ENCODE measurements around the gene PAX8.

Gene PAX8

GRCh38 chr2:113281910-113282746 is 3.4 kb upstream of the PAX8 start:
- ATAC-seq = no peak
- TF ChIP-seq, protein P1, sequence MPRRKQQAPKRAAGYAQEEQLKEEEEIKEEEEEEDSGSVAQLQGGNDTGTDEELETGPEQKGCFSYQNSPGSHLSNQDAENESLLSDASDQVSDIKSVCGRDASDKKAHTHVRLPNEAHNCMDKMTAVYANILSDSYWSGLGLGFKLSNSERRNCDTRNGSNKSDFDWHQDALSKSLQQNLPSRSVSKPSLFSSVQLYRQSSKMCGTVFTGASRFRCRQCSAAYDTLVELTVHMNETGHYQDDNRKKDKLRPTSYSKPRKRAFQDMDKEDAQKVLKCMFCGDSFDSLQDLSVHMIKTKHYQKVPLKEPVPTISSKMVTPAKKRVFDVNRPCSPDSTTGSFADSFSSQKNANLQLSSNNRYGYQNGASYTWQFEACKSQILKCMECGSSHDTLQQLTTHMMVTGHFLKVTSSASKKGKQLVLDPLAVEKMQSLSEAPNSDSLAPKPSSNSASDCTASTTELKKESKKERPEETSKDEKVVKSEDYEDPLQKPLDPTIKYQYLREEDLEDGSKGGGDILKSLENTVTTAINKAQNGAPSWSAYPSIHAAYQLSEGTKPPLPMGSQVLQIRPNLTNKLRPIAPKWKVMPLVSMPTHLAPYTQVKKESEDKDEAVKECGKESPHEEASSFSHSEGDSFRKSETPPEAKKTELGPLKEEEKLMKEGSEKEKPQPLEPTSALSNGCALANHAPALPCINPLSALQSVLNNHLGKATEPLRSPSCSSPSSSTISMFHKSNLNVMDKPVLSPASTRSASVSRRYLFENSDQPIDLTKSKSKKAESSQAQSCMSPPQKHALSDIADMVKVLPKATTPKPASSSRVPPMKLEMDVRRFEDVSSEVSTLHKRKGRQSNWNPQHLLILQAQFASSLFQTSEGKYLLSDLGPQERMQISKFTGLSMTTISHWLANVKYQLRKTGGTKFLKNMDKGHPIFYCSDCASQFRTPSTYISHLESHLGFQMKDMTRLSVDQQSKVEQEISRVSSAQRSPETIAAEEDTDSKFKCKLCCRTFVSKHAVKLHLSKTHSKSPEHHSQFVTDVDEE (CRISPR knock-in tag; IDR thresholded peaks at IDR 0.05) = no peak
- TF ChIP-seq PATZ1 (CRISPR knock-in tag; IDR thresholded peaks at IDR 0.05; ENCODE audit: borderline replicate concordance) = no peak
- no peak for TF ChIP-seq ZNF565 (CRISPR knock-in tag; conservative IDR thresholded peaks at IDR 0.05; ENCODE audit: low read depth)
- no peak for TF ChIP-seq CSDC2 (CRISPR knock-in tag; IDR thresholded peaks at IDR 0.05)

DNA sequence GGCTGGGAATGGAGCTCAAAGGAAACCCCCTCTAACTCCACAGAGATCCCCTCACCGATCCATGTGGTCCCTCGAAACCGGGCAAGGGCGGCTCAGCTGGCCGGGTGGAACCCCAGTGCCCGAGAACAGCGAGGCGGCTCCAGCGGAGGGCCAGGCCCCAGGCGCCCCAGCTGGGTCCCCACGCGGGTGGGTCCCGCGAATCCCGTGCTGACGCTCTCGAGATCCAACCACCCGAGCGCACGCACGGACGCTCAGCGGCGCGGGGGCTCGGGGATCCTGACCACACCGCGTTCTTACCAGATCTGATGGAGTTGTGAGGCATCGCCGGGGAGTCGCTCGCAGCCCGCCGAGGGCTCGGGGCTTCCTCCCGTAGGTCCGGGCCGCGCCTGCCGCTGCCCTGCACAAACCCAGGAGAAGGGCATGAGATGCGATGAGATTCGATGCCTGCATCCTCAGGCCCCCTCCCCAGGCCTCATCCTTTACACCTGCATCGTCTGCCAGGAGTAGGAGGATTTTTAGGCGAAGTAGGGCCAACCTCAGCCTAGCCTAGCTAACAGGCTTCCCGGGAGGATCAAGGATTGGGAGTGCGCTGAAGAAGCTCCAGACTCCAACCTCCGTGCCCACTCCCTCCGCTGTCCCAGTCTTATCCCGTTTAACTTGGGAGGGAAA is 514 bp downstream of the PAX8 start:
- ATAC-seq = no peak

DNA sequence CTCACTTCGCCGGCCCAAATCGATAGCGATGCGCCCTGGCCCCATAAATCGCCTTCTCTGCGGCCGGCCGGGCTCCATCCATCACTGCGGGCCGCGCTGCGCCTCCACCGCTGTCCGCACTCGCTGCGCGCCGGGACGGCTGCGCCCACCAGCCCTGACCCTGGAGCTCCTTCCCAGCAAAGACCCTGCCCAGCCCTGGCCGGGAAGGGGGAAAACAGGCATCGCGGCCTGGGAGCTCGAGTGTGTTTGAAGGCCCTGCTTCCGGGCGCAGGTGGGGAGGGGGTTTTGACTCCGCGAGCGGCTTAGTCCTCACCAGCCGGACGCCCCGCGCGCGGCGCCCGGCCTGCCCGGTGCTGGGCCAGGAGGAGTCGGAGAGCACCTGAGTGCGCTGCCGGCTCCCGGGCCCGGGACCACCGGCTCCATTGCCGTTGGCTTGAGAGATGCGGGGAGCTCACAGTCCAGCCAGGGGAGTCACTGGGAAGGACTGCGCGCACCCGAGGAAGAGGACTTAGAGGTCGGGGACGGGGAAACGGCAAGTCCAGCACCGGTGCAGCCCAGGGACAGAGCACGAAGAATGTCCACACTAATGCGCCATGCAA is 1.1 kb downstream of the PAX8 start:
- ATAC-seq = no peak; the same call in 2 of the 3 replicates
- TF ChIP-seq CSDC2 (CRISPR knock-in tag; IDR thresholded peaks at IDR 0.05) = no peak

More for the DNA sequence above, 514 bp downstream of the PAX8 start:
- TF ChIP-seq BACH2 (CRISPR knock-in tag; IDR thresholded peaks at IDR 0.05; ENCODE audit: borderline replicate concordance) = no peak

DNA sequence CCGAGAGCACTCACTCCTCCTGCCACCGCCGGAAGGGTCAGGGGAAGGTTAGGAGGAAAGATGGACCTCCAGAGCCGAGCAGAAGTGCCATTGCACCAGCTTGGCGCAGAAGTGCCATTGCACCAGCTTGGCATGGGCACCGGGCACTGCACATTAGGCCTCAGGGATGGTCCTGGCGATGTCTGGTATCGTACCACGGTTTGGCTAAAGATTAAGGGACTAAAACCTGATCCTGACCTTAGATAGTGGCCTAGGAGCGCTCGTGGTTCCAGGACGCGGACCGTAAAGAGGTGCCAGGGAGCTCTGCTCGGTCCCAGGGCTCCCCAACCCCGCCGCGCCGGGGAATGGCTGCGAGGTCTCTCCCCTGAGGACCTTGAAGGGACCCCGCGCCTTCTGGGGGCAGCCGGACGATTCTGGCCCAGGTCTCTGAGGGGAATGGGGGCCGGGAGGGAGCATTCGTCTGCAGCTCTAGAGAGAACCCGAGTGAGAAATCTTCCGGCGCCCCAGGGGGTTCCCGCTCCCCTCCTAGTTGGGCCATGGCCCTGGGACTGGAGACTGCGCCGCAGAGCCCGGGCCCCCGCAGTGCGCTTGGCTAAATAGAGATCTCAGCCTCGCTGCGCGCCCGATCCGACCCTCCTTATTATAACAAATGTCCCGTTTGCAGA is 1.8 kb downstream of the PAX8 start:
- no peak for TF ChIP-seq TCF4 (CRISPR knock-in tag; IDR thresholded peaks at IDR 0.05; ENCODE audit: borderline replicate concordance)
- TF ChIP-seq OSR1 (CRISPR knock-in tag; IDR thresholded peaks at IDR 0.05) = no peak
- ATAC-seq = no peak

DNA sequence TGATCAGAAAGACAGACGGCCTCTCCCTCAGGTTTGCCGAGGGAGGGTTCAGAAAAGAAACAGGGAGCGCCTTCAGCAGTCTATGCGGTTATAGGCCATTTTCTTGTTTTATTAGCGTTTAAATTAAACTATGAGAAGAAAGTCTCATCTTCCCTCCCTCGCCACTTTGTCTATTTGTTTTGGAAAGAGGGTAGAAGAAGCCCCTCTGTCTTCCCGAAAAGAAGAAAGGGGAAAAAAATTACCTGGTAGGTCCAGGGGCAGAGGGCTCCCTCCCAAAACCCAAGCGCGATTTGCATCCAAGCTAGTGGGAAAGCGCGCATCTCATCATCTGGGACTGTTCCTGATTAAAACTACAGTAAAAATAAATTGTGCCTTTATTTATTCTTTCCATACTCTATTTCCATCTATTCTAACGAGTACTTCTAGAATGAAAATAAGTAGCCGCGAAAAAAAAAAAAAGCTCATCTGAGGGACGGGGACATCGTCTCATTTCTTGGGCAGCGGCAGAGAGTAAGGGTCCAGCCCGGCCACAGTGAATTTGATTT is 2.4 kb downstream of the PAX8 start:
- no peak for ATAC-seq
- no peak for TF ChIP-seq PPARA (CRISPR knock-in tag; IDR thresholded peaks at IDR 0.05; ENCODE audit: borderline replicate concordance)
- TF ChIP-seq GLIS3 (CRISPR knock-in tag; IDR thresholded peaks at IDR 0.05) = no peak
- no peak for TF ChIP-seq TOX (CRISPR knock-in tag; IDR thresholded peaks at IDR 0.05; ENCODE audit: borderline replicate concordance)
- TF ChIP-seq RARB (CRISPR knock-in tag; IDR thresholded peaks at IDR 0.05) = no peak
- no peak for TF ChIP-seq ZFP3 (CRISPR knock-in tag; IDR thresholded peaks at IDR 0.05)
- TF ChIP-seq ZNF70 (CRISPR knock-in tag; IDR thresholded peaks at IDR 0.05) = no peak
- TF ChIP-seq, protein P1 (CRISPR knock-in tag; IDR thresholded peaks at IDR 0.05) = no peak
- no peak for TF ChIP-seq ZC3H10 (CRISPR knock-in tag; IDR thresholded peaks at IDR 0.05)
- no peak for TF ChIP-seq ARNTL (CRISPR knock-in tag; IDR thresholded peaks at IDR 0.05; ENCODE audit: borderline replicate concordance, low read depth)
- TF ChIP-seq, protein P2, sequence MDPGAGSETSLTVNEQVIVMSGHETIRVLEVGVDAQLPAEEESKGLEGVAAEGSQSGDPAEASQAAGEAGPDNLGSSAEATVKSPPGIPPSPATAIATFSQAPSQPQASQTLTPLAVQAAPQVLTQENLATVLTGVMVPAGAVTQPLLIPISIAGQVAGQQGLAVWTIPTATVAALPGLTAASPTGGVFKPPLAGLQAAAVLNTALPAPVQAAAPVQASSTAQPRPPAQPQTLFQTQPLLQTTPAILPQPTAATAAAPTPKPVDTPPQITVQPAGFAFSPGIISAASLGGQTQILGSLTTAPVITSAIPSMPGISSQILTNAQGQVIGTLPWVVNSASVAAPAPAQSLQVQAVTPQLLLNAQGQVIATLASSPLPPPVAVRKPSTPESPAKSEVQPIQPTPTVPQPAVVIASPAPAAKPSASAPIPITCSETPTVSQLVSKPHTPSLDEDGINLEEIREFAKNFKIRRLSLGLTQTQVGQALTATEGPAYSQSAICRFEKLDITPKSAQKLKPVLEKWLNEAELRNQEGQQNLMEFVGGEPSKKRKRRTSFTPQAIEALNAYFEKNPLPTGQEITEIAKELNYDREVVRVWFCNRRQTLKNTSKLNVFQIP (CRISPR knock-in tag; IDR thresholded peaks at IDR 0.05; ENCODE audit: borderline replicate concordance, low read depth) = no peak
- TF ChIP-seq TCF4 (CRISPR knock-in tag; IDR thresholded peaks at IDR 0.05; ENCODE audit: borderline replicate concordance) = no peak
- no peak for TF ChIP-seq ZFP30 (CRISPR knock-in tag; IDR thresholded peaks at IDR 0.05)
- TF ChIP-seq, protein P3, sequence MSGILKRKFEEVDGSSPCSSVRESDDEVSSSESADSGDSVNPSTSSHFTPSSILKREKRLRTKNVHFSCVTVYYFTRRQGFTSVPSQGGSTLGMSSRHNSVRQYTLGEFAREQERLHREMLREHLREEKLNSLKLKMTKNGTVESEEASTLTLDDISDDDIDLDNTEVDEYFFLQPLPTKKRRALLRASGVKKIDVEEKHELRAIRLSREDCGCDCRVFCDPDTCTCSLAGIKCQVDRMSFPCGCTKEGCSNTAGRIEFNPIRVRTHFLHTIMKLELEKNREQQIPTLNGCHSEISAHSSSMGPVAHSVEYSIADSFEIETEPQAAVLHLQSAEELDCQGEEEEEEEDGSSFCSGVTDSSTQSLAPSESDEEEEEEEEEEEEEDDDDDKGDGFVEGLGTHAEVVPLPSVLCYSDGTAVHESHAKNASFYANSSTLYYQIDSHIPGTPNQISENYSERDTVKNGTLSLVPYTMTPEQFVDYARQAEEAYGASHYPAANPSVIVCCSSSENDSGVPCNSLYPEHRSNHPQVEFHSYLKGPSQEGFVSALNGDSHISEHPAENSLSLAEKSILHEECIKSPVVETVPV (CRISPR knock-in tag; IDR thresholded peaks at IDR 0.05) = no peak
- no peak for TF ChIP-seq ZNF565 (CRISPR knock-in tag; conservative IDR thresholded peaks at IDR 0.05; ENCODE audit: low read depth)
- TF ChIP-seq OSR1 (CRISPR knock-in tag; IDR thresholded peaks at IDR 0.05) = no peak
- TF ChIP-seq BACH2 (CRISPR knock-in tag; IDR thresholded peaks at IDR 0.05; ENCODE audit: borderline replicate concordance) = no peak
- TF ChIP-seq ZNF8 (CRISPR knock-in tag; IDR thresholded peaks at IDR 0.05) = no peak
